HEK293T (cell line): ENCODE results near the gene ZFYVE27.

Experiments used
- CTCF ChIA-PET: fragments of 350-600 bp; formaldehyde crosslinking; extraction: SDS; loops from one replicate; lab custom pipeline; 2021; ENCODE audit warnings: antibody characterized with exemption, inconsistent platforms; lab: Yijun Ruan, JAX
- POLR2A ChIA-PET: fragments of 350-600 bp; formaldehyde crosslinking; extraction: SDS; loops from one replicate; lab custom pipeline; 2020; ENCODE audit warnings: antibody characterized with exemption, inconsistent platforms; lab: Yijun Ruan, JAX
- DNase-seq: peaks from one replicate; pipeline ENCODE4 v3.0.0; 2012; ENCODE audit warnings: mixed read lengths; ENCODE audit errors: extremely low spot score
- ARNT ChIP-seq: fragments of 450-650 bp; IDR thresholded peaks from 2 replicates; pipeline ENCODE4 v1.6.1; 2017; ENCODE audit warnings: mild to moderate bottlenecking
- BHLHE40 ChIP-seq: fragments of 450-650 bp; IDR thresholded peaks from 2 replicates; pipeline ENCODE4 v1.6.1; 2016; ENCODE audit warnings: mild to moderate bottlenecking, moderate library complexity, borderline replicate concordance
- CTBP1 ChIP-seq: fragments of 450-650 bp; IDR thresholded peaks from 2 replicates; pipeline ENCODE4 v1.6.1; 2016; ENCODE audit warnings: borderline replicate concordance
- ELF4 ChIP-seq: fragments of 450-650 bp; IDR thresholded peaks from 2 replicates; pipeline ENCODE4 v1.6.1; 2017; ENCODE audit warnings: antibody characterized with exemption
- FOXA1 ChIP-seq: fragments of 450-650 bp; IDR thresholded peaks from 2 replicates; pipeline ENCODE4 v1.6.1; 2016; ENCODE audit warnings: mild to moderate bottlenecking
- FOXK2 ChIP-seq: fragments of 450-650 bp; IDR thresholded peaks from 2 replicates; pipeline ENCODE4 v1.6.1; 2016; ENCODE audit warnings: mild to moderate bottlenecking
- FOXM1 ChIP-seq: fragments of 450-650 bp; IDR thresholded peaks from 2 replicates; pipeline ENCODE4 v1.6.1; 2017; ENCODE audit warnings: mild to moderate bottlenecking, borderline replicate concordance
- HDGF ChIP-seq: fragments of 450-650 bp; IDR thresholded peaks from 2 replicates; pipeline ENCODE4 v1.6.1; 2017; ENCODE audit warnings: antibody characterized with exemption, borderline replicate concordance
- L3MBTL2 ChIP-seq: fragments of 450-650 bp; conservative IDR thresholded peaks from 2 replicates; pipeline ENCODE4 v1.6.1; 2016; ENCODE audit warnings: mild to moderate bottlenecking
- LEF1 ChIP-seq: fragments of 450-650 bp; IDR thresholded peaks from 2 replicates; pipeline ENCODE4 v1.6.1; 2017; ENCODE audit warnings: mild to moderate bottlenecking, borderline replicate concordance
- NFRKB ChIP-seq: fragments of 450-650 bp; IDR thresholded peaks from 2 replicates; pipeline ENCODE4 v1.6.1; 2016; ENCODE audit warnings: mild to moderate bottlenecking, moderate library complexity
- SP1 ChIP-seq: fragments of 450-650 bp; IDR thresholded peaks from 2 replicates; pipeline ENCODE4 v1.6.1; 2017
- SUZ12 ChIP-seq: fragments of 450-650 bp; IDR thresholded peaks from 2 replicates; pipeline ENCODE4 v1.6.1; 2016; ENCODE audit warnings: mild to moderate bottlenecking
- TARDBP ChIP-seq: fragments of 450-650 bp; IDR thresholded peaks from 2 replicates; pipeline ENCODE4 v1.6.1; 2016
- ZNF384 ChIP-seq: fragments of 450-650 bp; IDR thresholded peaks from 2 replicates; pipeline ENCODE4 v1.6.1; 2016
- TF ChIP-seq, protein P1 (sequence below): fragments of 450-650 bp; IDR thresholded peaks from 2 replicates; pipeline ENCODE4 v1.6.1; 2016

The ZFYVE27 gene

DNA sequence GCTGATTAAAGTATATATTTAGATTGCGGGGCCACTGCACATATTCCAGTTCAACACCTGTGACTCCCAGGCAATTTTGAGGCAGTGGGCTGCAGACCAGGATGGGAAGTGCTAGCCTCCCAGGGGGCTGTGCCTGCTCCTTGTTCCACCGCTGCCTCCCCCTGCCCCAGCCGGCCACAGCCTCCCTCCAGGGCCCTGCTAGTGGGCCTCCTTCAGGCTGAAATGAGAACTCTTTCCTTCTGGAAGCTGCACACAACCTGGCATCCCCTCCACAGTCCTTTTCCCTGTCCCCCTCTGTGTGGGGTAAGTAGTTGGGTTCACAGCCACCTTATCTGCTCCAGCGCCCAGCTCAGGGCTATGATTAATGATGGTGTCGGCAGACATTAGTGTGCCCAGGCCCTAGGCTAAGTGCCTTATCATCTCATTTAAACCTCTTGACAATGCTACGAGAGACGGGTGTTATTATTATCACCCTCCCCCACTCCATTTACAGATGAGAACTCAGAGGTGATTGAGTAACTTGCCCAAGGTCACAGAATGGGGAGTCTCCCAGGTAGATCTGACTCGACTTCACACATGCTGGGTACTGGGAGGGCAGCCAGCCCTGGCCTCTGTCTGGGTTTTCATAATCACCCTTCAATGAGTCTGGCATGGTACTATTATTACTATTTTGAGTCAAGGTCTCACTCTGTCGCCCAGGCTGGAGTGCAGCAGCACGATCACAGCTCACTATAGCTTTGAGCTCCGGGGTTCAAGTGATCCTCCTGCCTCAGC lies 45.7 kb downstream of the ZFYVE27 start:
- POLR2A ChIA-PET = no interaction called here
- DNase-seq = no peak
- TF ChIP-seq ELF4 (no peak), FOXA1 (no peak), BHLHE40 (no peak), FOXK2 (no peak), NFRKB (no peak), SP1 (no peak), L3MBTL2 (no peak), HDGF (no peak), ZNF384 (no peak), CTBP1 (no peak), ARNT (no peak), TARDBP (no peak), FOXM1 (no peak), SUZ12 (no peak), LEF1 (no peak)
- TF ChIP-seq, protein P1, sequence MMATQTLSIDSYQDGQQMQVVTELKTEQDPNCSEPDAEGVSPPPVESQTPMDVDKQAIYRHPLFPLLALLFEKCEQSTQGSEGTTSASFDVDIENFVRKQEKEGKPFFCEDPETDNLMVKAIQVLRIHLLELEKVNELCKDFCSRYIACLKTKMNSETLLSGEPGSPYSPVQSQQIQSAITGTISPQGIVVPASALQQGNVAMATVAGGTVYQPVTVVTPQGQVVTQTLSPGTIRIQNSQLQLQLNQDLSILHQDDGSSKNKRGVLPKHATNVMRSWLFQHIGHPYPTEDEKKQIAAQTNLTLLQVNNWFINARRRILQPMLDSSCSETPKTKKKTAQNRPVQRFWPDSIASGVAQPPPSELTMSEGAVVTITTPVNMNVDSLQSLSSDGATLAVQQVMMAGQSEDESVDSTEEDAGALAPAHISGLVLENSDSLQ = no peak
- CTCF ChIA-PET = no interaction called here

GRCh38 chr10:97784200-97784810 lies 47.4 kb downstream of the ZFYVE27 start:
- ChIA-PET CTCF (no interaction called here), POLR2A (no interaction called here)
- no peak for TF ChIP-seq NFRKB
- TF ChIP-seq HDGF = no peak
- TF ChIP-seq LEF1 = no peak
- DNase-seq = no peak

DNA sequence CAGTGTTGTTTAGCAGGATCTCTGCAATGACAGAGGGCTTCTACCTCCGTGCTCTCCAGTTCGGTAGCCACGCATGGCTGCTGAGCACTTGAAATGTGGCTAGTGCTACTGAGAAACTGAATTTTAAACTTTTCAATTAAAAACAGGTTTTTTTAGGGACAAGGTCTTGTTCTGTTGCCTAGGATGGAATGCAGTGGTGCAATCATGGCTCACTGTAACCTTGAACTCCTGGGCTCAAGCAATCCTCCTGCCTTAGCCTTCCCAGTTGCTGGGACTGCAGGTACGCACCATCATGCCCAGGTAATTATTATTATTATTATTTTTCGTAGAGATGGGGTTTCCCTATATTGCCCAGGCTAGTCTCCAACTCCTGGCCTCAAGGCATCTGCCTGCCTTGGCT lies 48.3 kb downstream of the ZFYVE27 start:
- CTCF ChIA-PET = no interaction called here
- DNase-seq = no peak
- no peak for TF ChIP-seq SUZ12

DNA sequence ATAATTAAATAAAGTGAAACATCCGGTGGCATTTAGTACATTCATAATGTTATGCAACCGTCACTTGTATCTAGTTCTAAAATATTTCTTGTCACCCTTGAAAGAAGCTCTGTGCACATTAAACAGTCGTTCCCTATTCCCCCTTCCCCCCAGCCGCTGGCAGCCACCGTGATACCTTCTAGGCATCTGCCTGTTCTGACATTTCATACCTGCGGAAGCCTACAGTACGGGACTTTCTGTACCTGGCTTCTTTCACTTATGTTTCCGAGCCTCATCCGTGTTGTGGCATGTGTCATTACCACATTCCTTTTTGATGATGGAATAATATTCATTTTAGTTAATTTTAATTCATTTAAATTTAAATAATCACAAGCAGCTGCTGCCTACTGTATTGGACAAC lies 48.8 kb downstream of the ZFYVE27 start:
- POLR2A ChIA-PET = no interaction called here

More for the DNA sequence above, 48.3 kb downstream of the ZFYVE27 start:
- POLR2A ChIA-PET = no interaction called here

GRCh38 chr10:97788552-97789442 lies 51.9 kb downstream of the ZFYVE27 start:
- DNase-seq = peak; percentile 56
- TF ChIP-seq HDGF = no peak
- TF ChIP-seq LEF1 = no peak
- no peak for TF ChIP-seq SP1
- TF ChIP-seq, protein P1 = peak; percentile 40; the same call in 1 of the 2 replicates
- POLR2A ChIA-PET = interaction anchor here (1.0 to 1.5 kb wide), 2 partner anchors 22 to 53 kb away, joined by 3 to 4 read pairs; no protein-coding TSS in a partner anchor
- CTCF ChIA-PET = no interaction called here

More for the DNA sequence above, 48.8 kb downstream of the ZFYVE27 start:
- TF ChIP-seq FOXK2 (no peak), SUZ12 (no peak), NFRKB (no peak), SP1 (no peak), FOXM1 (no peak)
- DNase-seq = no peak
- CTCF ChIA-PET = interaction anchor here (1.1 kb wide), 1 partner anchor 256 kb away, joined by 4 read pairs; no protein-coding TSS in a partner anchor

- ChIA-PET POLR2A (interaction anchor here (1.5 kb wide), 1 partner anchor 23 kb away, joined by 4 read pairs; no protein-coding TSS in a partner anchor), CTCF (interaction anchor here (2.8 kb wide), 1 partner anchor 79 kb away, joined by 15 read pairs; no protein-coding TSS in a partner anchor)
- DNase-seq = no peak
- TF ChIP-seq NFRKB = no peak
- TF ChIP-seq FOXA1 = no peak
- TF ChIP-seq L3MBTL2 = no peak
- TF ChIP-seq FOXM1 = no peak
- no peak for TF ChIP-seq BHLHE40
- TF ChIP-seq, protein P1 = no peak
- TF ChIP-seq SUZ12 = no peak
- no peak for TF ChIP-seq ZNF384
- no peak for TF ChIP-seq FOXK2
- no peak for TF ChIP-seq TARDBP
- TF ChIP-seq HDGF = no peak
- TF ChIP-seq LEF1 = no peak
- TF ChIP-seq ARNT = no peak
- TF ChIP-seq CTBP1 = no peak
- TF ChIP-seq SP1 = no peak
Measured at GRCh38 chr10:97789770-97790397, 53.0 kb downstream of the ZFYVE27 start.
